ENCODE measurements around the gene DPP3. TPM values are rescaled to one million over a fixed set of nuclear protein-coding genes. Genes with fewer than 3 reads are reported as not detected.
"Not testable (repeated sequence)": the region's sequence is repeated elsewhere in the genome, so short reads cannot be mapped to it uniquely, and the experiment has no call there.

Gene DPP3
- total RNA-seq, 6 experiments from 2014 or later, result 18.0 to 25.6 (median 22.0) TPM

GRCh38 chr11:66438504-66439466, 41.4 kb upstream of the DPP3 start, which contains the start of gene MRPL11:
MRPL11 (minus strand) TSS chr11:66438848; CDS start chr11:66438754, 94 bp downstream.
- peak; percentile 88 to 92 (median 91) for DNase-seq
- Histone ChIP-seq H3K27me3 (no peaks in the 10 kb centered on the region), H3K9me3 (no peaks in the 10 kb centered on the region), H3K4me3 (peak within 1 kb of the TSS; percentile 81 to 95 (median 86)), H3K36me3 (peaks cover 0 to 13% (median 7%) of the 10 kb centered on the region in 4 donors), H3K4me1 (peaks cover 0 to 7% (median 0%) of the 10 kb centered on the region in 4 donors), H3K27ac (peak within 1 kb of the TSS; percentile 45 to 93 (median 88))
- WGBS (ENCODE audit: insufficient coverage, low coverage, low lambda C conversion rate, missing lambda C conversion rate), result 0% methylated on average over 9 of the region's 45 CpGs
- intact Hi-C loops (cut with DNase I), result loop anchor here in 1 of 2 donors (5.0 kb wide), 1 partner anchor 36 kb away; no protein-coding TSS in a partner anchor
- TF ChIP-seq CTCF (IDR thresholded peaks at IDR 0.05) (peak; percentile 22 to 82 (median 78)), POLR2A (IDR thresholded peaks at IDR 0.05) (no peak)
- peak; percentile 100 for ATAC-seq

DNA sequence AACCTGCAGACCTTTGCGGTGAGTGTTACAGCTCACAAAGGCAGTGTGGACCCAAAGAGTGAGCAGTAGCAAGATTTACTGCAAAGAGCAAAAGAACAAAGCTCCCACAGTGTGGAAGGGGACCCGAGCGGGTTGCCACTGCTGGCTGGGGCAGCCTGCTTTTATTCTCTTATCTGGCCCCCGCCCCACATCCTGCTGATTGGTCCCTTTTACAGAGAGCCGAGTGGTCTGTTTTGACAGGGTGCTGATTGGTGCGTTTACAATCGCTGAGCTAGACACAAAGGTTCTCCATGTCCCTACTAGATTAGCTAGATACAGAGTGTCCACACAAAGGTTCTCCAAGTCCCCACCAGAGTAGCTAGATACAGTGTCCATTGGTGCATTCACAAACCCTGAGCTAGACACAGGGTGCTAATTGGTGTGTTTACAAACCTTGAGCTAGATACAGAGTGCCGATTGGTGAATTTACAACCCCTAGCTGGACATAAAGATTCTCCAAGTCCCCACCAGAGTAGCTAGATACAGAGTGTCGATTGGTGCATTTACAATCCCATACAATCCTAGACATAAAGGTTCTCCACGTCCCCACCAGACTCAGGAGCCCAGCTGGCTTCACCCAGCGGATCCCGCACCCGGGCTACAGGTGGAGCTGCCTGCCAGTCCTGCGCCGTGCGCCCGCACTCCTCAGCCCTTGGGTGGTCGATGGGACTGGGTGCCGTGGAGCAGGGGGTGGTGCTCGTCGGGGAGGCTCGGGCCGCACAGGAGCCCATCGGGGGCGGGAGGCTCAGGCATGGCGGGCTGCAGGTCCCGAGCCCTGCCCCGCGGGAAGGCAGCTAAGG, 39.9 kb upstream of the DPP3 start:
- H3K4me3 ChIP-seq; H3K9me3 ChIP-seq; DNase-seq; H3K4me1 ChIP-seq; H3K27ac ChIP-seq; ATAC-seq; H3K27me3 ChIP-seq; H3K36me3 ChIP-seq; intact Hi-C loops (cut with DNase I): not testable (repeated sequence)
- 51% methylated on average over 3 of the region's 29 CpGs for WGBS (ENCODE audit: insufficient coverage, low coverage, low lambda C conversion rate, missing lambda C conversion rate)

DNA sequence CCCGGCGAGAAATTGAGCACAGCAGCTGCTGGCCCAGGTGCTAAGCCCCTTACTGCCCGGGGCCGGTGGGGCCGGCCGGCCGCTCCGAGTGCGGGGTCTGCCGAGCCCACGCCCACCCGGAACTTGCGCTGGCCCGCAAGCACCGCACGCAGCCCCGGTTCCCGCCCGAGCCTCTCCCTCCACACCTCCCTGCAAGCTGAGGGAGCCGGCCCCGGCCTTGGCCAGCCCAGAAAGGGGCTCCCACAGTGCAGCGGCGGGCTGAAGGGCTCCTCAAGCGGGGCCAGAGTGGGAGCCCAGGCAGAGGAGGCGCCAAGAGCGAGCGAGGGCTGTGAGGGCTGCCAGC, 39.3 kb upstream of the DPP3 start:
- H3K9me3 ChIP-seq; H3K4me3 ChIP-seq; H3K4me1 ChIP-seq; DNase-seq; H3K36me3 ChIP-seq; H3K27me3 ChIP-seq; H3K27ac ChIP-seq; ATAC-seq; intact Hi-C loops (cut with DNase I): not testable (repeated sequence)
- no CpG with 5 or more reads among the region's 27 CpGs for WGBS (ENCODE audit: insufficient coverage, low coverage, low lambda C conversion rate, missing lambda C conversion rate)

- DNase-seq (no peak), ATAC-seq (no peak)
- no peaks in the 10 kb centered on the region for H3K9me3 ChIP-seq
- TF ChIP-seq POLR2A (IDR thresholded peaks at IDR 0.05), result no peak
- TF ChIP-seq CTCF (IDR thresholded peaks at IDR 0.05), result no peak
- intact Hi-C loops (cut with DNase I), result no loop called here
- H3K27me3 ChIP-seq, result no peaks in the 10 kb centered on the region
- no peaks in the 10 kb centered on the region for H3K36me3 ChIP-seq
- no peaks in the 10 kb centered on the region for H3K4me1 ChIP-seq
- 38% methylated on average over 3 of the region's 4 CpGs for WGBS (ENCODE audit: insufficient coverage, low coverage, low lambda C conversion rate, missing lambda C conversion rate)
- H3K27ac ChIP-seq, result no peak overlapping the region
- H3K4me3 ChIP-seq, result no peak overlapping the region
These were observed 36.6 kb upstream of the DPP3 start for GRCh38 chr11:66443602-66444001.

DNA sequence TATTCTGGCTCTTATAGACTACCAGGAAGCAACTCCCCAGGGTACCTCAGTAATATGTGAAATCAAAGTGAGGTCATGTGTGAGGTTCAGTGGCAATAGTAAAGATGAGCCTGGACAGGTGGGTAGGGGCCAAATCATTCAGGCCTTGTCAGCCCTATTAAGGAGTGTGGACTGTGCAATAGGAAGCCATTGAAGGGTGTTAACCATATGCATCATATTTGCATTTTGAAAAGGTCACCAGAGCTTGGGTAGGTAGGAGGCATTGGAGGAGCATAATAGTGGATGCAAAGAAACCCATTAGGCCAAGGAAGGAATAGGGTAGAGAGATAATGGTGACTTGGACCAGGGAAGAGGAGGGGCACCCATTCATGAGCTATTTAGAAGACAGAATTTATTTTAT, 33.2 kb upstream of the DPP3 start:
- no peak for DNase-seq
- intact Hi-C loops (cut with DNase I), result no loop called here
- Histone ChIP-seq H3K27ac (no peak overlapping the region), H3K9me3 (no peaks in the 10 kb centered on the region), H3K4me1 (no peaks in the 10 kb centered on the region), H3K4me3 (no peak overlapping the region), H3K27me3 (no peaks in the 10 kb centered on the region), H3K36me3 (no peaks in the 10 kb centered on the region)
- ATAC-seq, result no peak
- TF ChIP-seq POLR2A (IDR thresholded peaks at IDR 0.05) (no peak), CTCF (IDR thresholded peaks at IDR 0.05) (no peak)

Measured in right lobe of liver (tissue), 6 donors.